Kidney epithelial cell (primary cell): ENCODE measurements around the gene GPD1. TPM values are rescaled to one million over a fixed set of nuclear protein-coding genes. Genes with fewer than 3 reads are reported as not detected.

Experiments used
- DNase-seq: peaks from one replicate; pipeline ENCODE4 v3.0.0-alpha.2; 2010; ENCODE audit warnings: low read depth
- H3K27me3 ChIP-seq: 2 replicates; pipeline ENCODE4 v1.6.0; 2011; ENCODE audit warnings: low read length; ENCODE audit not compliant: control insufficient read depth, insufficient read depth
- H3K36me3 ChIP-seq: 2 replicates; pipeline ENCODE4 v1.5.1; 2011; ENCODE audit warnings: low read length; ENCODE audit not compliant: control insufficient read depth, insufficient read depth
- H3K4me3 ChIP-seq: 2 replicates; pipeline ENCODE4 v1.5.1; 2011; ENCODE audit warnings: low read depth, mild to moderate bottlenecking, control low read depth, low read length
- CTCF ChIP-seq: IDR thresholded peaks from 2 replicates; pipeline ENCODE4 v1.5.1; 2011; ENCODE audit warnings: mild to moderate bottlenecking, moderate library complexity, low read length, control low read depth, inconsistent platforms; ENCODE audit not compliant: insufficient read depth, poor library complexity, severe bottlenecking
- total RNA-seq: library from RNA; depleted of rRNA; stranded (reverse); fragments of >200 nt; gene quantifications from 2 replicates; pipeline ENCODE4 v1.2.3, GENCODE V29; 2015

GPD1 gene
- total RNA-seq, result 0.04 and 0.14 TPM in 2 replicates

GRCh38 chr12:50103767-50104321 is at the start of gene GPD1:
Gene GPD1 (plus strand): TSS chr12:50104008. CDS start chr12:50104051, 43 bp downstream.
- no peak for TF ChIP-seq CTCF
- H3K36me3 ChIP-seq, result no peaks in the 10 kb centered on the region
- H3K4me3 ChIP-seq, result no peak within 1 kb of the TSS
- peaks cover 3% of the 10 kb centered on the region for H3K27me3 ChIP-seq
- DNase-seq, result no peak

- Histone ChIP-seq H3K4me3 (no peak overlapping the region), H3K27me3 (peaks cover 28% of the 10 kb centered on the region), H3K36me3 (no peaks in the 10 kb centered on the region)
- DNase-seq, result no peak
- peak; percentile 99 for TF ChIP-seq CTCF
Observed at GRCh38 chr12:50055831-50056638, 47.8 kb upstream of the GPD1 start.

- Histone ChIP-seq H3K27me3 (peaks cover 23% of the 10 kb centered on the region), H3K4me3 (no peak overlapping the region), H3K36me3 (no peaks in the 10 kb centered on the region)
- TF ChIP-seq CTCF, result no peak
- no peak for DNase-seq
Observed at GRCh38 chr12:50056639-50056976, 47.2 kb upstream of the GPD1 start.

GRCh38 chr12:50057000-50057841 is 46.6 kb upstream of the GPD1 start, which contains the start of gene ASIC1:
Gene ASIC1 (plus strand): TSS chr12:50057596. CDS start chr12:50058767, 1,171 bp downstream.
- peak within 1 kb of the TSS; percentile 44 for H3K4me3 ChIP-seq
- no peak for DNase-seq
- H3K36me3 ChIP-seq, result no peaks in the 10 kb centered on the region

More at GRCh38 chr12:50057000-50057841, 46.6 kb upstream of the GPD1 start, which contains the start of gene ASIC1:
- TF ChIP-seq CTCF, result no peak
- peaks cover 19% of the 10 kb centered on the region for H3K27me3 ChIP-seq
